GM21526 (cell line): ENCODE measurements around the gene CXCL12.

Experiments used
- ATAC-seq: cut with Tn5 transposase; IDR thresholded peaks from one replicate; pipeline ENCODE4 v1.9.1; 2021; ENCODE audit warnings: moderate library complexity; ENCODE audit not compliant: unreplicated experiment, low FRiP score

CXCL12 gene

DNA sequence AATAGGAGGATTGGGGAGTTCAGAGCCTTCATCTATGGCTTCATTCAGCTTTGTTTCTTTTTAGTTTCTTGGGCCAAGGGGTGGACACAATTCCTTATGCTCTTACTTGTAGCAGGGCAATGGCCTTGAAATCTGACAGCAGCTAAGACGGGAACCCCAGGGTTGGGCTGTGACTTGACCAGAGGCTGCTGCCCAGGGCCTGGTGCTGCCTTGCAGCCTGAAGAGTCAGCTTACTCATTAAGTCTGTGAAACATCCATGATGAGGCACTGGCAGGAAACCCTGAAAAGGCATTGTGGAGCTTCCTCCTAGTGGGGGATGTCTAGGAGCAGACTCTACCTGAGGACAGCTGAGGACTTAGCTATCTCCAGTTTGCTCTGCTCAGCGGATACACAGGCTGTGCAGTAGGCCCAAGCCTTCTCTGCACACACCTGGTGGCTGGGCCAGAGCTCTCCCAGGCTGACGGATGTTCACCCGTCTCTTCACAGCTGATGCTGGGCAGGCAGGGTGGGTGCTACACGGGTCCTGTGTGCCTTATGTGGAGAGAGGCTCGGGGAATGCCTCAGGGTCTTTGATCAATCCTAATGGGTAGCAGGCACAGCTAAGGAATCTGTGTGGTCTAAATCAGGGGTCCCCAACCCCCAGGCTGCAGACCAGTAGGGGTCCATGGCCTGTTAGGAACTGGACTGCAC lies 17.8 kb downstream of the CXCL12 start:
- ATAC-seq = no peak

DNA sequence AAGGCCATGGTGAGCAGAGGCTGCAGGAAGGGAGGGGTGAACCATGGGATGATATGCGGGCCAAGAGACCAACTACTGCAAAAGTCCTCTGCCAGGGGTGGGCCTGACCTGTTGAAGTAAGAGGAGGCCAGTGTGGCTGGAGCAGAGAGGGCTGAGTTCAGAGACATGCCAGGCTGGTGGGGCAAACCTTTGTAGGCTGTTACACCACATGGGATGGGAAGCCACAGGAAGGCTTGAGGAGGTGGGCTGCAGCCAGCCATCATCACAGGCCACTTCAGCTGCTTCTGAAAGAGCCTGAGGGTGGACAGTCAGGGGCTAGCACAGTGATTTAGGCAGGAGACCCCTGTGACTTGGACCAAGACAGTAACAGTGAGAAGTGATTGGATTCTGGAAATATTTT lies 20.3 kb downstream of the CXCL12 start:
- ATAC-seq = no peak

DNA sequence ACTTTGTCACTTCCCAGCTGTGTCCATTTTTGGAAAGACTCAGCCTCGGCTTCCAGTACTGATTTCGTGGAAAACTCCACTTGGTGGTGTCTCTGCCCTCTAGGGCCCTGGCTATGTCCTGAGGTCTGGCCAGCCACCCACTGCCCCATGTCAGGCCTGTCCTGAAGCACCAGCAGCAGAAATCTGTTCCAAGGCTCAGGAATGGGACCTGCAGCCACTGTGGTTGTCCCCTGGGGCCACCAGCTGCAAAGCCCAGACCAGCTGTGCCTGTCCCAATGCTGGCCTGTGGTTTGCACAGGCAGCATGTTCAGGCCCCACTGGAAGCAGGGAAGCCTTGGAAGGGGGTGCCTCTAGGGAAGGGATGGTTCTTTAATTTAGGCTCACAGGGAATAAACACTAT lies 21.2 kb downstream of the CXCL12 start:
- ATAC-seq = no peak

DNA sequence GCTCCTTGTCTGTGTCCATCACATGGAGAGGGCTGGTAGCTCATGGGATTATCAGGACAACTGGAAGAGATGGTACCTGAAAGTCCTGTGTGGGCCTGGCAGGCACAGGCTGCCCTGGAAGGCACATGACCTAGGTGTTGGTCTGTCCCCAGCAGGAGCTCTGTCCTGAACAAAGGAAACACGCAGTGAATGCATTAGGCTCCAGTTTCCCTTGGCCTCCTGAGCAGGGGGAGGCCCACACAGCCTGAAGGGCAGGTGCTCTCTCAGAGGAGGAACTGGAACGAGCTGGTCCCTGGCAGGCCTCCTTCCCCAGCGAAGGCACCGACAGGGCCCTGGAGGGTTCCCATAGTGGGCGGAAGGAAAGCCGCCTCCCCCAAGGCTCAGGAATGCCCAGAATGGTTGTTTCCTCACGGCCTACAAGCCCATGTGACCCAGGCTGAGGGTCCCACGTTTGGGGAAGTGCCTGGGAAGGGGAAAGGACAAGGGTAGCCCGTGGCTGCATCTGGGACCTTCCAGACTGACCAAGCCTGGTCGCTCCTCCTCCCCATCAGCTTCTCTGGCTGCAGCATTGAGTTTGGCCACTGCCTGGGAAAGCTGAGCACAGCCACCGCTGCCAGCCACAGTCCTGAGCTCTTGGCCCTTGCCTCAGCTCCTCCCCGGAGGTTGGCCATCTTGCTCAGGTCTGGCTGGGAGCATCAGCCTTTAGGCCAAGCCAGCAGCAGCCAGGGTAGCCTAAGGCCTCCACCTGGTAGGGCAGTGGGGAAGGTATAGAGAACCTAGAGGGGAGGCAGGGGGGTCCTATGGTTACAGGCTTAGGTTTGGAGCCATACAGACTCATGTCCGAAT lies 21.8 kb downstream of the CXCL12 start:
- ATAC-seq = no peak

DNA sequence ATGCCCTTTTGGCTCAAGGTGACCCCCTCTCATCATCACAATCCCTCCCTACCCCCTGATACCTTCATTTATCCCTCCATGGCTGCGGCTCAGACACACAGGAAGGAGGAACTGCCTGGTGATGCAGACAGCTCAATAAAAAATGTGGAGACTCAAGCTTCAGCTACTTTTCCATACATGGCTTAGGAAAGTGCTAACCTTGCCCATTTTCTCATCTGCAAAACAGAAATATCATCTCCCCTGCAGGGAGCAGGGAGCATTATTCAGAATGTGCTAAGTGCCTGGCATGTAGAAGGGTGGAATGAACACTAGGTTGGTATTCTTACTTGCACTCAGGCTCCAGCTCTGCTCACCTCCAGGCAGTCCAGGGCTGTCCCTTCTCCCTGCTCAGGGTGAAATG lies 23.8 kb downstream of the CXCL12 start:
- ATAC-seq = no peak

DNA sequence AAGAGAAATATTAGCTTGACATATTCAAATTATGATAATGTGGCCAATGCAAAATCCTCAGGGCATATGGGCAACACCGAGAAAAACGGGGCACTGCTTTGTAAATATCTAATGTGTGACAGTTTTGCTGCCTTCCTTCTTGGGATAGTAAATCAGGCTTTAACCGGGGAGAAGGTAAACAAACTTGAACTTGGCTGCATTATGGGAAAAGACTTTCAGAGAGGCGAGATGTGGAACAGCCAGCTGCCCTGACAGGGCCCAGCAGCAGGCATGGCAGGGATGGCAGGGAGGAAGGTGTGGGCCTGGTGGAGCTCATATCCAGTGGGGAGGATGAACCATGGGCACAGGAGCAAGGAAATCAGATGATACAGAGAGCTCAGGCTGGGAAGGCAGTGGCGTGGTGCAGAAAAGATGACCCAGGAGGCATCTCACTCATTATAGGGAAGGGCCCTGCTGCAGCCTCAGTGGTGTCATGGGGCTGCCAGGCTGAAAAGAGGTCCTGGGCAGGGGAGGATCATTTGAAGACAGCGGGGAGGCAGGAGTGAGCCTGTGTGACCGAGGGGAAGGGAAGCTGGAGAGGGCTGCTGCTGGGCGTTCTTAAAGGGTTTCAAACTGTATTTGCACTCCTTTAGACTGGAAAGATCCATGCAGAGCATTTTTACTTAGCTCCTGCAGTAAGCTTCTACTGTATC lies 26.7 kb downstream of the CXCL12 start:
- no peak for ATAC-seq

DNA sequence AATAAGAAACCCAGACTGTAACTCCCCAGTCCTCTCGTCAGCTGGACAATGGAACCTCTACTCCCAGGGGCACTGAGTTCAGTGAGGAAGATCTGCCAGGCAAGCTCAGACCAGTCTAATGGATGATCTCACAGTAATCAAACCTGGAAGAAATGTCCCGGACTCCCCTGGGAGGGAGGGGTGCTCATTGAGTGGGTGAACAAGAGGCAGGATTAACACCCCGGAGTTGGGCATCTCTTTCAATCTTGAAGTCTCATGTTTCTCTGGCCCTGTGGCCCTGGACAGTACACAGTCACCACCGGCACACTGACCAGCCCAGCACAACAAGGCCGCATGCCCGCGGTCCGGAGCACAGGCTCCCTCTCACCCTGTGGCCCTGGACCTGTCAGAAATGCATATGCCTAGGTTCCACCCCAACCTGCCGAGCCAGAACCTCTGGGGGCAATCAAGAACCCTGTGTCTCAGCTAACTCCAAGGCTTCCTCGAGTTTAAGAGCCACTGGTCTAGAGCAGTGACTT lies 27.8 kb downstream of the CXCL12 start:
- no peak for ATAC-seq

DNA sequence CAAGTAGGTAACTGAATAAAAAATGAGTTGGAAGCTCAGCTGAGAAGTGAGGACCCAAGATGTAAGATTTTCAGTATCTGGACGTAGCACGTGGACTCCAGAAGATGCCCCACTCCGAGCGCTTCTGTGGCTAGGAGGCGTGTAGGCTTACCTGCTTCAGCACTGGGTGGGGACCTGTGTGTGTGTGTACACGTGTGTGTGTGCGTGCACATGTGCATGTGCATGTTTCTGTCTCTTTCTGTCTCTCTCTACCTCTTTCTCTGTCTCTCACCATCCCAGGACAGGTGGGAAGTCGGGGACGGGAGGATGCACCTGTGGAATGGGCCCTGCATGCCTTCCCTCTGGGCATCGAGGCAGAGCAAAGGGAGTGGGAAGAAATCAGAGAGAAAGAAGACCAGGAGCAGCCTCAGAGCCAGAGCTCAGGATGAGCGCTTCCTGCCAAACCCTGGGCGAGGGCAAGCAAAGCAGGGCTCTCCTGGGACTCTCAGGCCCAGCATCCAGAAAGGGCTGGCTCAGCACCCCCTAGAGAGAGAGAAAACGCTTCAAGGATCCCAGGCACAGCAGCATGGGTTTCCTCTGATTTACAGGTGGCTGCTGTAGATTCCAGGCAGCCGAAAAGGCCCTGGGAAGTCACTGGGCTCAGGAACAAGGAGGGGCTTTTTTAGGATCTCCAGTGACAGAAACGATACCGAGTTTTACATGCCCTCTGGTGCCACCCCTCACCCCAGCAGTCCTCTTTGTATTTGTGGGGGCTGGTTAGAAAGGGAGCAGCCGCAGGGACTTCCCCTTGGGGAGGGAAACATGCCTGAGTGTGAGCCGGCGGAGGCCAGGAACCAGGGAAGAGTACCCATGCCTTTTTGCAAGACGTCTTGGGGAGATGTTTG lies 28.5 kb downstream of the CXCL12 start:
- no peak for ATAC-seq

DNA sequence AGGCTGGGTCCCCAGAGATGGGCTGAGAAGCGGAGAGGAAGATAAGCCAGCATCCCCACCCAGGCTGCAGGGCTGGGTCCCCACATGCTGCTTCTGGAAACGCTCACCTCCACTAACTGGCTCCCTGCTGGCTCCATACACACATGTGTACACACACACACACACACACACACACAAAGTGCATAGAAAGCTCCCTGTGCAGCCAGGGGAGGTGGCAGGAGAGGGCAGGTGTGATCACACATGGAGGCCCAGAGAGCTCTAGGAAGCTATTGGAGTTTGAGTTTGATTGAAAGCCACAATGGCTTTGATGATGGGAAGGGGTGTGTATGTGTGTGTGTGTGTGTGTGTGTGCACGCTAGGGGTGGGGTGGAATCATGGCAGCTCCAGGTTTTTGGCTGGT lies 29.3 kb downstream of the CXCL12 start:
- ATAC-seq = no peak

DNA sequence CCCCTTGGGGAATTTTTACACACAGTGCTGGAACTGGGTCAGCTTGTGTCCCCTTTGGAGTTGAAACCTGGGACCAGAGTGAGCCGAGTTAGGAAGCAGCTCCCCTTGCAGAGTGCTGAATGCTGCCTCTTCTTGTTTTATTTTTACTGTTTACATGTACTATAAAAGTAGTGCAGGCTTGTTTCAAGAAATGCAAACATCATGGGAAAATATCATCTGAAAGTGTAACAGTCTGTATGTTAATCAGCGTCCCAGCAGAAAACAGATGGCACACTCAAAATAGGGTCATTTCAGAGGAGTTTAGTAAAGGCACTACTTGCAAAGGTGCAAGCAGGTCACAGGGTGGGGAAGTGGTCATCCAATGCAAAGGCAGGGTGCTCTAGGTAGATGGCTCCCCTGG lies 30.1 kb downstream of the CXCL12 start:
- ATAC-seq = no peak

DNA sequence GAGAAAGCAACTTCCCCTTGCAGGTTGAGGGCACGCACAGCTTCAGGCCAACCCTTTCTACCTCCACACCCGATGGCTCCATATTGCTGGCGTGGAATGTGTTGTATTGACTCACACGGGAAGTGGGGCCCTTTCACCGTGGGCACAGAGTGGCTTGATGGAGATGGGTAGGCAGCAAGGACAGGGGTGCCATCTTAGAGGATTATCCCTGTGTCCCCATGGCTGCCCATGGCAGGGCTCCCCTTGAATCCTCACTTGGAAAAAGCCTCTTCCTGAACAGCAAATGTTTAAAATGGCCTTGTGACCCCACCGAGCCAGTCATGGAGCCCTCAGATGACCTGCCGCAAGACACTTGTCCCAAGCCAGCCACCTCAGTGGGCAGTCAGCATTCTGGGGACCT lies 31.2 kb downstream of the CXCL12 start:
- ATAC-seq = no peak

DNA sequence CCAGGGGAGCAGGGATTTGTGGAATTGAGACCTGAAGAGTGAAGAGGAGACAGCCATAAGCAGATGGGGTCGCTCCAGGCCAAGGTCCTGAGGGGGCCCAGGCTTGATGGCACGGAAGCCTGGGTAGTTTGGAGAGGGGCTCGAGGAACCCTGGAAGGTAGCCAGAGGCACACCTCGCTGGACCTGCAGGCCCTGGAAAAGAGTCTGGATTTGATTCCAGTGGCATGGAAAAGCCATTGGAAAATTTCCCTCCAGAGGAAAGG lies 31.8 kb downstream of the CXCL12 start:
- no peak for ATAC-seq

DNA sequence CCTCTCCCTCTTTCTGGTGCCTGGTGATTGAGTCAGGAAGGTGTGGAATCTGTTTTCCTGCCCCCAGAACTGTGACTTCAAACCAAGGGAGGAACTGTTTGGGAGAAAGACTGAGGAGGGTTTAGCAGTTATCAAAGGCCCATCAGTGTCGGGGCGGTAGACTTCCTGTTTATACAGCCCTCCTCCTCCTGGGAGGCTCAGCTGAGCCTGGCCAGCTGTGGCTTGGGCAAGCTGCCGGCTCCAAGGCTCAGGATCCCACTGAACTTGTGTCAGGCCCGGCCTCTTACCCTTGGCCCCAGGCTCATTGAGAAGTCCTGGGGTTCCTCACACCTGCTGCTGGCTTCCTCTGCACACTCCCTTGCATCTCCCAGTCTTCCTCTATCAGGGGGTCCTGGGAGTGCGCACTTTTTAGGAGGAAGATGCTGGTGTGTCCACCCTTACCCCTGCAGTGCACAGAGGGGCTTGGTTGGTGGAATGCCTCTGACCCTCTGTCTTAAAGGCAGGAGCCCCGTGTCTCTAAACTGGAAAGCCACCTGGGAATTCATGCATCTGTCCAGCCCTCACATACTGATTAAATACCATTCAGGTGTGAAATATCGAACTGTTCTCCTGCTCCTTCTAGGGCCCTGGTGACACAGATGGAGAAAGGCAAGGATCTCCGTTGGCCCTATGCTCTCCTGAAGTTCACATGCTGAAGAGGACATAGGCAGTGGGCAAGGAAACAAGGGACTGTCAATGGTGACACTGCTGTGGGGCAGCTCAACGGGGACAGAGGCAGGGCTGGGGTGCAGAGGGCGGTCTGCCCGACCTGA lies 32.4 kb downstream of the CXCL12 start:
- no peak for ATAC-seq

DNA sequence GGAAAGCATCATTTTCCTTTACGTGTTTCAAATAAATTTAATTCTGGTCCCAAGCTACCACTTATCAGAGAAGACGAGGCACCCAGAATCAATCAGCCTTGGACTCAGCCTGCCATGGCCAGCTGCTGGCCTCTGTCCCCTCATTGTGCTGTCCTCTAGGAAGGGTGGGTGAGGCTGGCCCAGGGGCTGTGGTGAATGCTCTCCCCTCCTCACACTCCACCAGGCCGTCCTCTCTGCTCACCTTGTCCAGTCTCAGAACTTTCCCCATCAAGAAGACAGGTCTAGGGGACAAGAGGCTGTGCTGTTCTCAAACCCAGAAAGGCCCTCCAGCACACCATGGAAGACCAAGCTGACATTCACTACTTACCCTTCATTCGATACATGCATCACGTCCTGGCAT lies 36.4 kb downstream of the CXCL12 start:
- no peak for ATAC-seq

DNA sequence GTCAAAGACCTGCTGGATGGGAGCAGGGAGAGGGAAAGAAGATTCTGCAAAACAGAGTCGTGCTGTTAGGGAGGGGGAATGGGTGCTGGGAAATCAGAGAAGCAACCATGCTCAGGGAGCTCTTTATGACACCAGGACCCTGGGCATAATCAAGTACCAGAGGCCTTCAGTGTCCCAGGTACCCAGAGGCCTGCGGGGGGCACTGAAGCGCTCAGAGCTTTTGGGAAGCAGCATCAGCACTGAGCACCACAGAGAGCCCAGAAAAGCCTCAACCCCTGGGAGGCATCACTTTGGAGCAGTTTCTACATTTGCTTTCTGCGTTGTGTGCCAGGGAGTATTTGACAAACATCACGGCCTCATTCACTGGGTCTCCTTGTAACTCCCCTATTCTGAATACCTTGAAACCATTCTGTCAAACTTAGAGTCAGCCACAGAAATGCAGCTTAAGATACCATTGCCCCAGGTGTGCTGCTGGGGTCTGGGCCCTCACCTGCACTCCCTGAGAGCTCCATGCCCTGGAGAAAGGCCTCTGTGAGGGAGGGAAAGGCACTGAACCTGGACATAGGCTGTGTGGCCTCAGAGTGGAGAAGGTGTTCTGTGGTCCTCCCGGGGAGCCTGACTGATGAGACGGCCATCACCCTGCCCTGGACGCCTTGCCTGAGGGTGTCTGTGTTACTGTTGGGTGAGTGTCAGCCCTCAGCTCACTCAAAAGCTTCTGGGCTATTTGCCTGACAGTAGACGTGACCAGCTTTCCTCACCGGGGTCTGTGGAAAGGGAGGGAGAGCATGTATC lies 37.1 kb downstream of the CXCL12 start:
- no peak for ATAC-seq

DNA sequence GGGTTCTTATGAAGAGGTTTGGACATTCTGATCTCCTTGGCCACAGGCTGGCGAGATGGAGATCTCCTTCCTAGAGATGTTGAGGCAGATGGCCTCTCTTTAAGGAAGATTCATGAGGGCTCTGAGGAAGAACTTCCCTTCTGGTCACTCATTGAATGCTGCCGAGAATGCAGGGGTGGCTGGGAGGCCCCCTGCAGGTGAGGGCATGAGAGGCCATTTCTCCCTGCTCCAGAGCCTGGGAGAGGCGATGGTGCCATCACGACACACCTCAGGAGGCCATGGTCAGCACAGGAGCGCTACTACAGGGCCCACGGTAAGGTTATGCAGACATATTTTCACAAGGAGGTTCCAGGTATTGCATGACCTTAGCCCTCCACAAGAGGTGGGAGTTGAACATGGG lies 40.2 kb downstream of the CXCL12 start:
- ATAC-seq = no peak

DNA sequence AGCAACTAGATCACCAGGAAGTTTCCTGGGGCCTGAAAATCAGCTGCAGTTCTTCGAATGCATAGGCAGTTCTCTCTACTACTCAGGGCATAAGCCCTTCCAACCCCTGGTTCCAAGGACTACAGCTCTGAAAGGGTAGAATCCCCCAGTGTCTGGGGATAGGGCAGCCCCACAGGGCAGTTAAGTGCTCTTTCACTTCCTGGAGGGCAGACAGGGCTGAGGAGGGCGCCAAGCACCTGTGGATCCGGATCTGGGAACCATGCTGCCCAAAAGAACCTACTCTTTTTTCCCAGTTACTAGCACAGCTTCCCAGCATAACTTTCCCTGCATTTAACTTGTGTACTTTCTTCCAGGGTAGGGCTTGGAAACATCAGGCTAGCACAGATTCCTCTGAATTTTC lies 41.1 kb downstream of the CXCL12 start:
- ATAC-seq = no peak

DNA sequence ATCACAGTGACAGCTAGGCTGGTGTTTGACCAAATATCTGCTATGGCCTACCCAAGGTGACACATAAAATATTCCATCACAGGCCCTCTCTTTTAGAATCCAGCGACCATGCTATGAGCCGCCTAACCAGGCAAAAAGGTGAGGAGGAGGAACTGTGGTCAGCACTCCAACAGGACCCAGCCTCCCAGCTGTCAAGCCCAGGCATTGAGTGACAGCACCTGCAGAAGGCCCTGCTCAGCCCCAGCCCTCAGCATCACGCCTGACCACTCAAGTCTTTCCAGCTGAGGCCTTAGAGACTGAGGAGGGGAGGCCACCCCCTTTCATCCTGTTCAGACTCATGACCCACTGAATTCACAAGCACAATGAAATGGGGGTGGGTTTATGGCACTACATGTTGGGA lies 43.0 kb downstream of the CXCL12 start:
- no peak for ATAC-seq

DNA sequence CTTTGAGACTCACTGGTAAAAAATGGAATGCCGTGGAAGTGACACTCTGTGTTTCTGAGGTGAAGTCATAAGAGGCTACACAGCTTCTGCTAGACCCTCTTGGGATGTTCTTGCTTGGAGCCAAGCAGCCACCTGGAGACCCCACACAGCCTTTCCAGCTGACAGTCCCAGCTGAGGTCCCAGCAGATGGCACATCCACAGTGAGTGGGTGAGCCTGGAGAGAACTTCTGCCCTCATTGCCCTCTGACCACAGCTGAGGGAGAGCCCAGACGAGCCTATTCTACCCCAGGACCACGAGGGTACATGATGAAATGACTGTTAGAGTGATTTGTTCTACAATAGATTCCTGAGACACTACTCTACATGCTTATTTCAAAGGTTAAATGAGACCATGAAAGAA lies 44.3 kb downstream of the CXCL12 start:
- ATAC-seq = no peak
